CD14-positive monocyte (primary cell): ENCODE measurements around the gene GPR26. TPM values are rescaled to one million over a fixed set of nuclear protein-coding genes. Genes with fewer than 3 reads are reported as not detected.

Experiments
- DNase-seq, 3 donors: peaks; one replicate each; pipeline ENCODE4 v3.0.0-alpha.2; 2011 to 2022
- H2AFZ ChIP-seq: 2 replicates; pipeline ENCODE4 v1.6.0; 2012; ENCODE audit warnings: mild to moderate bottlenecking, low read depth, low read length, inconsistent platforms; ENCODE audit not compliant: insufficient read depth, poor library complexity, severe bottlenecking
- H3K27ac ChIP-seq, 2 donors: 1 replicate in 1 of 2; 2 replicates in 1 of 2; pipeline ENCODE4 v1.5.1; 2012 to 2013; ENCODE audit warnings: low read length in 2 of 2, control low read depth in 1 of 2, inconsistent platforms in 1 of 2, low read depth in 1 of 2, mild to moderate bottlenecking in 1 of 2
- H3K27me3 ChIP-seq, 2 donors: one replicate each; pipeline versions ENCODE4 v1.6.0 to v1.6.1; 2011 to 2013; ENCODE audit warnings: low read length in 2 of 2; ENCODE audit not compliant: control insufficient read depth in 2 of 2, insufficient read depth in 2 of 2
- H3K36me3 ChIP-seq, 2 donors: replicated peaks in 1 of 2; 1 replicate in 1 of 2; 2 replicates in 1 of 2; pipeline versions ENCODE4 v1.5.1 to v1.6.1; 2012 to 2013; ENCODE audit warnings: low read length in 2 of 2, control low read depth in 1 of 2, inconsistent platforms in 1 of 2, mild to moderate bottlenecking in 1 of 2; ENCODE audit not compliant: insufficient read depth in 2 of 2, control insufficient read depth in 1 of 2
- H3K4me1 ChIP-seq, 2 donors: 1 replicate in 1 of 2; 2 replicates in 1 of 2; pipeline versions ENCODE4 v1.5.1 to v1.6.1; 2012 to 2013; ENCODE audit warnings: low read length in 2 of 2, control low read depth in 1 of 2, inconsistent platforms in 1 of 2, mild to moderate bottlenecking in 1 of 2, moderate library complexity in 1 of 2; ENCODE audit not compliant: insufficient read depth in 2 of 2, control insufficient read depth in 1 of 2
- H3K4me2 ChIP-seq: replicated peaks from 2 replicates; pipeline ENCODE3; 2012; ENCODE audit warnings: low read length, moderate library complexity, mild to moderate bottlenecking; ENCODE audit not compliant: poor library complexity, severe bottlenecking; ENCODE audit errors: extremely low read depth
- H3K4me3 ChIP-seq, 3 experiments: fragments of 200-600 bp in 1 of 3; sonication (generic) in 1 of 3; replicated peaks in 1 of 3; 1 replicate in 2 of 3; 2 replicates in 1 of 3; pipeline ENCODE4 v1.5.1; 2011 to 2013; ENCODE audit warnings: low read length in 3 of 3, mild to moderate bottlenecking in 3 of 3, control low read depth in 2 of 3, low read depth in 2 of 3, inconsistent platforms in 1 of 3, moderate library complexity in 1 of 3
- H3K79me2 ChIP-seq: 2 replicates; pipeline ENCODE4 v1.6.0; 2012; ENCODE audit warnings: mild to moderate bottlenecking, control low read depth, inconsistent platforms, low read length, moderate library complexity; ENCODE audit not compliant: insufficient read depth
- H3K9ac ChIP-seq: 2 replicates; pipeline ENCODE4 v1.6.0; 2017; ENCODE audit warnings: low read length, mild to moderate bottlenecking; ENCODE audit not compliant: insufficient read depth, poor library complexity, severe bottlenecking
- H3K9me3 ChIP-seq, 2 donors: replicated peaks in 1 of 2; 1 replicate in 1 of 2; 2 replicates in 1 of 2; pipeline versions ENCODE4 v1.5.1 to v1.6.1; 2012 to 2013; ENCODE audit warnings: low read length in 2 of 2, control low read depth in 1 of 2; ENCODE audit not compliant: control insufficient read depth in 1 of 2, insufficient read depth in 1 of 2
- H4K20me1 ChIP-seq: 2 replicates; pipeline ENCODE4 v1.6.0; 2012; ENCODE audit warnings: mild to moderate bottlenecking, low read length, control low read depth, moderate library complexity; ENCODE audit not compliant: insufficient read depth
- H3K27ac Mint-ChIP-seq, 7 donors: one replicate each; pipeline ENCODE4 v1.8.0; 2020; ENCODE audit warnings: mild to moderate bottlenecking in 7 of 7, mixed read lengths in 7 of 7, moderate library complexity in 6 of 7, inconsistent platforms in 2 of 7
- H3K27me3 Mint-ChIP-seq, 3 donors: one replicate each; pipeline ENCODE4 v1.8.0; 2021 to 2022; ENCODE audit warnings: low read depth in 3 of 3, mild to moderate bottlenecking in 3 of 3, mixed read lengths in 3 of 3, moderate library complexity in 3 of 3, inconsistent platforms in 1 of 3
- H3K36me3 Mint-ChIP-seq, 2 donors: one replicate each; pipeline ENCODE4 v1.8.0; 2020; ENCODE audit warnings: mixed read lengths in 2 of 2, inconsistent platforms in 1 of 2, mild to moderate bottlenecking in 1 of 2
- H3K4me1 Mint-ChIP-seq: one replicate; pipeline ENCODE4 v1.8.0; 2020; ENCODE audit warnings: mild to moderate bottlenecking, mixed read lengths
- H3K4me3 Mint-ChIP-seq, 2 donors: one replicate each; pipeline ENCODE4 v1.8.0; 2020; ENCODE audit warnings: mild to moderate bottlenecking in 2 of 2, mixed read lengths in 2 of 2, moderate library complexity in 1 of 2
- H3K9me3 Mint-ChIP-seq, 7 donors: one replicate each; pipeline ENCODE4 v1.8.0; 2020 to 2022; ENCODE audit warnings: mixed read lengths in 7 of 7, mild to moderate bottlenecking in 6 of 7, moderate library complexity in 6 of 7, inconsistent platforms in 2 of 7
- WGBS: methylation state at CpG from one replicate; pipeline ENCODE4 v1.1.5; 2013; ENCODE audit warnings: missing lambda C conversion rate; ENCODE audit not compliant: insufficient coverage; 5-methylcytosine and 5-hydroxymethylcytosine counted together
- intact Hi-C, 2 donors: fragments of 100-400 bp; cut with micrococcal nuclease; formaldehyde crosslinking; loops; one replicate each; pipeline versions ENCODE4 v1.15.0 to v1.15.1; 2023
- polyA plus RNA-seq, 3 donors: library from polyadenylated mRNA; depleted of rRNA in 1 of 3; unstranded in 2 of 3; stranded (reverse) in 1 of 3; fragments of 300-500 nt in 2 of 3; fragments of >200 nt in 1 of 3; fragmentation: Illumina TruSeq in 2 of 3; gene quantifications; 1 replicate in 2 of 3; 2 replicates in 1 of 3; pipeline ENCODE4 v1.2.3, GENCODE V29; 2012 to 2021
- TF ChIP-seq, protein P1 (sequence below): fragments of 200-600 bp; IDR thresholded peaks from one replicate; pipeline ENCODE4 v1.8.0; 2022; ENCODE audit warnings: antibody characterized with exemption, mild to moderate bottlenecking

GPR26 gene
- polyA plus RNA-seq, 3 donors: not detected

DNA sequence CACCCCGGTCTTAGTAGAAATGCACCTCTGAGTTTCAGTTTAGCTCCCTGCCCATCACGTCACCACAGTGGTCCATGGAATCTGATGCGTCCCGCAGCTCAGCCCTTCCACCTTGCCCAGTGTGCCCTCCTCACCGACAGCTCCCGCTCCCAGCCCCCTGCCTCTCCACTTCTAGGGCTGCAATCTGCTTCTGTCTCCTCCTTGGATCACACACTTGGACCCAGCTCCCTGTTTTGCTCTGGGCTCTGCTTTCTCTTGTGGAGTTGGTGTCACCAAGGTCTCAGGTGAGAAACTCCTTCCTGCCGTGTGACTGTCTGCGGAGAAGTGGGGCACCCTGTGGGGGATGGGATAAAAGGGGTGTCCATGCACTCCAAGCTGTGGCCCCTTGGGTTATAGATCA, 37.9 kb downstream of the GPR26 start:
- Mint-ChIP-seq H3K4me3 (no peak overlapping the region), H3K4me1 (peaks cover 7% of the 10 kb centered on the region), H3K36me3 (no peaks in the 10 kb centered on the region), H3K9me3 (peaks cover 0 to 4% (median under 1%) of the 10 kb centered on the region in 7 donors), H3K27me3 (peaks cover 0 to 8% (median 8%) of the 10 kb centered on the region in 3 donors), H3K27ac (no peak overlapping the region)
- Histone ChIP-seq H2AFZ (no peak overlapping the region), H3K27ac (no peak overlapping the region), H3K4me2 (no peak overlapping the region), H3K9me3 (no peaks in the 10 kb centered on the region), H4K20me1 (no peaks in the 10 kb centered on the region), H3K79me2 (no peaks in the 10 kb centered on the region), H3K4me3 (no peak overlapping the region), H3K27me3 (no peaks in the 10 kb centered on the region), H3K36me3 (no peaks in the 10 kb centered on the region), H3K4me1 (no peaks in the 10 kb centered on the region), H3K9ac (no peak overlapping the region)
- no peak for DNase-seq
- 95% methylated on average over 5 of the region's 8 CpGs for WGBS
- intact Hi-C loops: no loop called here
- TF ChIP-seq, protein P1, sequence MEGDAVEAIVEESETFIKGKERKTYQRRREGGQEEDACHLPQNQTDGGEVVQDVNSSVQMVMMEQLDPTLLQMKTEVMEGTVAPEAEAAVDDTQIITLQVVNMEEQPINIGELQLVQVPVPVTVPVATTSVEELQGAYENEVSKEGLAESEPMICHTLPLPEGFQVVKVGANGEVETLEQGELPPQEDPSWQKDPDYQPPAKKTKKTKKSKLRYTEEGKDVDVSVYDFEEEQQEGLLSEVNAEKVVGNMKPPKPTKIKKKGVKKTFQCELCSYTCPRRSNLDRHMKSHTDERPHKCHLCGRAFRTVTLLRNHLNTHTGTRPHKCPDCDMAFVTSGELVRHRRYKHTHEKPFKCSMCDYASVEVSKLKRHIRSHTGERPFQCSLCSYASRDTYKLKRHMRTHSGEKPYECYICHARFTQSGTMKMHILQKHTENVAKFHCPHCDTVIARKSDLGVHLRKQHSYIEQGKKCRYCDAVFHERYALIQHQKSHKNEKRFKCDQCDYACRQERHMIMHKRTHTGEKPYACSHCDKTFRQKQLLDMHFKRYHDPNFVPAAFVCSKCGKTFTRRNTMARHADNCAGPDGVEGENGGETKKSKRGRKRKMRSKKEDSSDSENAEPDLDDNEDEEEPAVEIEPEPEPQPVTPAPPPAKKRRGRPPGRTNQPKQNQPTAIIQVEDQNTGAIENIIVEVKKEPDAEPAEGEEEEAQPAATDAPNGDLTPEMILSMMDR: no peak

DNA sequence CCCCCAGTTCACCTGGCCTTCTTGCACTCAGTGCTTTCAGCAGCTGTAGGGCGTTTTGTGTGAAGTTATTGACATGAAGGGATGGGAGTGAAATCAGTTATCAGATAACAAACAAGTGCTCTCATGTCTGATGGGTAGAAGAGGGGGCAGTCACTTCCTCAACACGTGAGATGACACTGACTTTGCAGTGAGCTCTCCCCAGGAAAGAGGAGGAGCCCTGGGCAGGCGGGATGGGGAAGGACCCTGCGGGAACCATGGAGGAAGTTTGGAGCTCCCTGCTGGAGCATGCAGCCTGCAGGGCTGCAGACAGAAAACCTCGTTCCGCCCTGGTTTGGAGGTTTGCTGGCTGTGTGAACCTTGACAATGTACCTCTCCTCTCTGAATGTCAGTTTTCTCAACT, 38.7 kb downstream of the GPR26 start:
- H3K4me2 ChIP-seq: no peak overlapping the region
- Mint-ChIP-seq H3K36me3 (no peaks in the 10 kb centered on the region), H3K27ac (no peak overlapping the region), H3K4me1 (peaks cover 7% of the 10 kb centered on the region), H3K9me3 (peaks cover 0 to 4% (median 1%) of the 10 kb centered on the region in 7 donors), H3K27me3 (peaks cover 1 to 8% (median 6%) of the 10 kb centered on the region in 3 donors), H3K4me3 (no peak overlapping the region)
- DNase-seq: no peak
- H3K27ac ChIP-seq: no peak overlapping the region
- no peaks in the 10 kb centered on the region for H3K27me3 ChIP-seq
- no peaks in the 10 kb centered on the region for H3K79me2 ChIP-seq
- no peak overlapping the region for H3K9ac ChIP-seq
- no peaks in the 10 kb centered on the region for H4K20me1 ChIP-seq
- TF ChIP-seq, protein P1: no peak
- H3K9me3 ChIP-seq: no peaks in the 10 kb centered on the region
- no peaks in the 10 kb centered on the region for H3K4me1 ChIP-seq
- no peaks in the 10 kb centered on the region for H3K36me3 ChIP-seq
- WGBS: 0% methylated on average over 3 of the region's 6 CpGs
- no peak overlapping the region for H3K4me3 ChIP-seq
- H2AFZ ChIP-seq: no peak overlapping the region
- intact Hi-C loops: no loop called here
